ENCODE data around the gene KL. TPM values are rescaled to one million over a fixed set of nuclear protein-coding genes. Genes with fewer than 3 reads are reported as not detected.

The KL gene
- total RNA-seq, 1 experiment from 2014 or later: 1.5 TPM

- POLR2A ChIA-PET (ENCODE audit: low non-redundant PET): no interaction called here
- no TSS peak for BruUV-seq (replicated peaks)
- no peak for TF ChIP-seq CTCF (conservative IDR thresholded peaks at IDR 0.05; ENCODE audit: low read depth, low read length)
- no peak for TF ChIP-seq EZH2 (IDR thresholded peaks at IDR 0.05; ENCODE audit: borderline replicate concordance, low read depth, low read length, poor library complexity, severe bottlenecking)
- no peak overlapping the region for H3K4me3 ChIP-seq (ENCODE audit: low read depth, low read length, poor library complexity, severe bottlenecking)
- intact Hi-C loops (cut with micrococcal nuclease; ENCODE audit: unreplicated experiment): no loop called here
- no peak overlapping the region for H3K27ac ChIP-seq (ENCODE audit: low read depth, low read length, poor library complexity, severe bottlenecking)
- no peaks in the 10 kb centered on the region for H3K9me3 ChIP-seq (ENCODE audit: low read depth, low read length, poor library complexity, severe bottlenecking)
- CTCF ChIA-PET: no interaction called here
- DNase-seq (ENCODE audit: low spot score): no peak
- H3K4me1 ChIP-seq (ENCODE audit: insufficient read depth, low read length, poor library complexity, severe bottlenecking): no peaks in the 10 kb centered on the region
- no peaks in the 10 kb centered on the region for H3K27me3 ChIP-seq (replicated peaks; ENCODE audit: insufficient read depth, low read depth, low read length, poor library complexity)
- no peaks in the 10 kb centered on the region for H3K36me3 ChIP-seq (ENCODE audit: insufficient read depth, low read length, poor library complexity, severe bottlenecking)
Observed at GRCh38 chr13:32989942-32990341, 26.3 kb upstream of the KL start.

DNA sequence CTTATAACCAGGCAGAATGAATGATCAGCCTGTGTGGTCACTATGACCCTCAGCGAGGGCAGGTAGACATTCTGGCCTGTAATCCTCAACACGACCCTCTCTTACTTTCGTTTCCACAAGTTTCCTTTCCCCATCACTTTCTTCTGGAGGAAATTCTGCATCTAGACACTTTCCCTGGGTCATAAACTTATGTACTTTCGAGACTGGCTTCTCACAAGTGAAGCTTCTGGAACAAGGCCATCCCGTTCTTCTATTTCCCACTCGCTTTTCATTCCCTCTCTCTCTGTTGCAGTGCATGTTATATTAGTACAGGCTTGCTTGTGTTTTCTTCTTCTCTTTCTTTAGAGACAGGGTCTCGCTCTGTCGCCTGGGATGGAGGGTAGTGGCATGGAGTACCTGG is 23.1 kb upstream of the KL start:
- ChIA-PET CTCF (no interaction called here), POLR2A (ENCODE audit: low non-redundant PET) (no interaction called here)
- TF ChIP-seq CTCF (conservative IDR thresholded peaks at IDR 0.05; ENCODE audit: low read depth, low read length) (no peak), EZH2 (IDR thresholded peaks at IDR 0.05; ENCODE audit: borderline replicate concordance, low read depth, low read length, poor library complexity, severe bottlenecking) (no peak)
- intact Hi-C loops (cut with micrococcal nuclease; ENCODE audit: unreplicated experiment): no loop called here
- DNase-seq (ENCODE audit: low spot score): no peak
- no peak overlapping the region for H3K27ac ChIP-seq (ENCODE audit: low read depth, low read length, poor library complexity, severe bottlenecking)
- H3K36me3 ChIP-seq (ENCODE audit: insufficient read depth, low read length, poor library complexity, severe bottlenecking): no peaks in the 10 kb centered on the region
- no peaks in the 10 kb centered on the region for H3K4me1 ChIP-seq (ENCODE audit: insufficient read depth, low read length, poor library complexity, severe bottlenecking)
- no TSS peak for BruUV-seq (replicated peaks)
- no peaks in the 10 kb centered on the region for H3K9me3 ChIP-seq (ENCODE audit: low read depth, low read length, poor library complexity, severe bottlenecking)
- no peak overlapping the region for H3K4me3 ChIP-seq (ENCODE audit: low read depth, low read length, poor library complexity, severe bottlenecking)
- H3K27me3 ChIP-seq (replicated peaks; ENCODE audit: insufficient read depth, low read depth, low read length, poor library complexity): no peaks in the 10 kb centered on the region

DNA sequence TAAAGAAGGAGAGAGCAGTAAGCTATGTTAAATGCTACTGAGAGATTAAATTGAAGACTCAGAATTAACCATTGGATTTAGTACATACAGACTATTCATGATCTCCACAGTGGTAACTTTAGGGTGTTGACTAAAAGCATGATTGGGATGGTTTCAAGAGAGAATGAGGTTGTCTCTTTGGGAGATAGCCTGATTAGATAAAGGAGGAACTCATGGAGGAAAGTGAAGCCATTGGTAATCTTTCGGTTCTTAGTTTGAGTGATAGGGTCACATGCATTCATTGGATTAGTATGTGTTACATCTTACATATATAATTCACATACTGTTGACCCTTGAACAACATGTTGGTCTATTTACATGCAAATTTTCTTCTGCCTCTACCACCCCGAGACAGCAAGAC is 18.8 kb upstream of the KL start:
- Histone ChIP-seq H3K27ac (ENCODE audit: low read depth, low read length, poor library complexity, severe bottlenecking) (no peak overlapping the region), H3K36me3 (ENCODE audit: insufficient read depth, low read length, poor library complexity, severe bottlenecking) (no peaks in the 10 kb centered on the region), H3K4me1 (ENCODE audit: insufficient read depth, low read length, poor library complexity, severe bottlenecking) (no peaks in the 10 kb centered on the region), H3K9me3 (ENCODE audit: low read depth, low read length, poor library complexity, severe bottlenecking) (no peaks in the 10 kb centered on the region), H3K27me3 (replicated peaks; ENCODE audit: insufficient read depth, low read depth, low read length, poor library complexity) (no peaks in the 10 kb centered on the region), H3K4me3 (ENCODE audit: low read depth, low read length, poor library complexity, severe bottlenecking) (no peak overlapping the region)
- CTCF ChIA-PET: no interaction called here
- no TSS peak for BruUV-seq (replicated peaks)
- POLR2A ChIA-PET (ENCODE audit: low non-redundant PET): no interaction called here
- no peak for TF ChIP-seq CTCF (conservative IDR thresholded peaks at IDR 0.05; ENCODE audit: low read depth, low read length)
- no peak for TF ChIP-seq EZH2 (IDR thresholded peaks at IDR 0.05; ENCODE audit: borderline replicate concordance, low read depth, low read length, poor library complexity, severe bottlenecking)
- no peak for DNase-seq (ENCODE audit: low spot score)
- intact Hi-C loops (cut with micrococcal nuclease; ENCODE audit: unreplicated experiment): no loop called here

Data from A673 (cell line).